Measurements from ENCODE around the gene PTK6. TPM values are rescaled to one million over a fixed set of nuclear protein-coding genes. Genes with fewer than 3 reads are reported as not detected.

Gene PTK6
- total RNA-seq, 1 donor from 2014 or later = 0.13 TPM

GRCh38 chr20:63546956-63547724 lies 10.0 kb upstream of the PTK6 start:
- peaks cover 6% of the 10 kb centered on the region for H3K4me1 Mint-ChIP-seq (ENCODE audit: unreplicated experiment)
- H3K27ac Mint-ChIP-seq (ENCODE audit: unreplicated experiment) = no peak overlapping the region
- no peaks in the 10 kb centered on the region for H3K36me3 Mint-ChIP-seq (ENCODE audit: unreplicated experiment)
- peaks cover 5% of the 10 kb centered on the region for H3K27me3 Mint-ChIP-seq (ENCODE audit: unreplicated experiment)
- DNase-seq (ENCODE audit: extremely low spot score, unreplicated experiment) = no peak
- no peaks in the 10 kb centered on the region for H3K9me3 Mint-ChIP-seq (ENCODE audit: unreplicated experiment)
- no peak overlapping the region for H3K4me3 Mint-ChIP-seq (ENCODE audit: unreplicated experiment)
- TF ChIP-seq CTCF (IDR thresholded peaks at IDR 0.05) = no peak

- no peak for TF ChIP-seq CTCF (IDR thresholded peaks at IDR 0.05)
- no peak overlapping the region for H3K27ac Mint-ChIP-seq (ENCODE audit: unreplicated experiment)
- no peak overlapping the region for H3K4me3 Mint-ChIP-seq (ENCODE audit: unreplicated experiment)
- no peaks in the 10 kb centered on the region for H3K9me3 Mint-ChIP-seq (ENCODE audit: unreplicated experiment)
- DNase-seq (ENCODE audit: extremely low spot score, unreplicated experiment) = no peak
- H3K36me3 Mint-ChIP-seq (ENCODE audit: unreplicated experiment) = no peaks in the 10 kb centered on the region
- peaks cover 5% of the 10 kb centered on the region for H3K27me3 Mint-ChIP-seq (ENCODE audit: unreplicated experiment)
- H3K4me1 Mint-ChIP-seq (ENCODE audit: unreplicated experiment) = peaks cover 6% of the 10 kb centered on the region
Measured at GRCh38 chr20:63546256-63546955, 9.2 kb upstream of the PTK6 start.

GRCh38 chr20:63545814-63546213 lies 8.6 kb upstream of the PTK6 start:
- DNase-seq (ENCODE audit: extremely low spot score, unreplicated experiment) = no peak
- Mint-ChIP-seq H3K27me3 (ENCODE audit: unreplicated experiment) (peaks cover 5% of the 10 kb centered on the region), H3K4me1 (ENCODE audit: unreplicated experiment) (peaks cover 6% of the 10 kb centered on the region), H3K36me3 (ENCODE audit: unreplicated experiment) (no peaks in the 10 kb centered on the region), H3K4me3 (ENCODE audit: unreplicated experiment) (no peak overlapping the region), H3K27ac (ENCODE audit: unreplicated experiment) (no peak overlapping the region), H3K9me3 (ENCODE audit: unreplicated experiment) (no peaks in the 10 kb centered on the region)
- no peak for TF ChIP-seq CTCF (IDR thresholded peaks at IDR 0.05)

- H3K4me3 Mint-ChIP-seq (ENCODE audit: unreplicated experiment) = no peak overlapping the region
- H3K4me1 Mint-ChIP-seq (ENCODE audit: unreplicated experiment) = peaks cover 6% of the 10 kb centered on the region
- no peaks in the 10 kb centered on the region for H3K36me3 Mint-ChIP-seq (ENCODE audit: unreplicated experiment)
- no peak for TF ChIP-seq CTCF (IDR thresholded peaks at IDR 0.05)
- H3K27me3 Mint-ChIP-seq (ENCODE audit: unreplicated experiment) = peaks cover 5% of the 10 kb centered on the region
- no peak for DNase-seq (ENCODE audit: extremely low spot score, unreplicated experiment)
- no peaks in the 10 kb centered on the region for H3K9me3 Mint-ChIP-seq (ENCODE audit: unreplicated experiment)
- no peak overlapping the region for H3K27ac Mint-ChIP-seq (ENCODE audit: unreplicated experiment)
Measured at GRCh38 chr20:63544958-63545516, 7.9 kb upstream of the PTK6 start.
